GM23338 (cell line): Measurements from ENCODE around the gene CPEB3. TPM values are rescaled to one million over a fixed set of nuclear protein-coding genes. Genes with fewer than 3 reads are reported as not detected.

Experiments
- ATAC-seq: fragments of 200-7000 bp; cut with Tn5 transposase; 3 replicates; pipeline ENCODE4 v1.9.1; 2020
- DNase-seq: peaks from one replicate; pipeline ENCODE4 v3.0.0-alpha.2; 2015; ENCODE audit warnings: low spot score
- H2AFZ ChIP-seq: fragments of 200-600 bp; sonication (generic); 2 replicates; pipeline ENCODE4 v1.8.0; 2016; ENCODE audit warnings: antibody characterized with exemption, mild to moderate bottlenecking, moderate library complexity
- H3F3A ChIP-seq: fragments of 200-600 bp; sonication (generic); replicated peaks from 2 replicates; pipeline ENCODE4 v1.8.0; 2017; ENCODE audit warnings: antibody characterized with exemption, mixed run types, low read depth
- H3K27ac ChIP-seq: fragments of 200-600 bp; sonication (generic); 2 replicates; pipeline ENCODE4 v1.6.1; 2016; ENCODE audit warnings: low read depth
- H3K27me3 ChIP-seq: fragments of 200-600 bp; sonication (generic); 2 replicates; pipeline ENCODE4 v1.8.0; 2016; ENCODE audit warnings: mild to moderate bottlenecking, mixed run types, moderate library complexity; ENCODE audit not compliant: insufficient read depth
- H3K36me3 ChIP-seq: fragments of 200-600 bp; sonication (generic); 2 replicates; pipeline ENCODE4 v1.8.0; 2016; ENCODE audit warnings: mild to moderate bottlenecking; ENCODE audit not compliant: insufficient read depth
- H3K4me1 ChIP-seq: fragments of 200-600 bp; sonication (generic); 2 replicates; pipeline ENCODE4 v1.8.0; 2016; ENCODE audit warnings: mild to moderate bottlenecking, moderate library complexity; ENCODE audit not compliant: insufficient read depth
- H3K4me2 ChIP-seq: fragments of 200-600 bp; sonication (generic); 2 replicates; pipeline ENCODE4 v1.7.1; 2017; ENCODE audit warnings: mixed run types
- H3K4me3 ChIP-seq: fragments of 200-600 bp; sonication (generic); 2 replicates; pipeline ENCODE4 v1.6.1; 2016; ENCODE audit warnings: mixed run types
- H3K79me2 ChIP-seq: fragments of 200-600 bp; sonication (generic); replicated peaks from 2 replicates; pipeline ENCODE4 v1.8.0; 2017; ENCODE audit warnings: mild to moderate bottlenecking; ENCODE audit not compliant: insufficient read depth
- H3K9me2 ChIP-seq: fragments of 200-600 bp; sonication (generic); 2 replicates; pipeline ENCODE4 v1.8.0; 2017; ENCODE audit not compliant: insufficient read depth
- H4K20me1 ChIP-seq: fragments of 200-600 bp; sonication (generic); replicated peaks from 2 replicates; pipeline ENCODE4 v1.8.0; 2017; ENCODE audit warnings: mild to moderate bottlenecking; ENCODE audit not compliant: insufficient read depth
- H3K27ac Mint-ChIP-seq: 2 replicates; pipeline ENCODE4 v1.8.0; 2020; ENCODE audit warnings: inconsistent platforms, mild to moderate bottlenecking, moderate library complexity, mixed read lengths
- H3K27me3 Mint-ChIP-seq: 3 replicates; pipeline ENCODE4 v1.8.0; 2022; ENCODE audit warnings: low read depth, mild to moderate bottlenecking, moderate library complexity, mixed read lengths, inconsistent platforms; ENCODE audit not compliant: insufficient read depth, poor library complexity
- H3K36me3 Mint-ChIP-seq: 3 replicates; pipeline ENCODE4 v1.8.0; 2021; ENCODE audit warnings: low read depth, mild to moderate bottlenecking, inconsistent platforms, moderate library complexity, mixed read lengths
- H3K4me1 Mint-ChIP-seq: 3 replicates; pipeline ENCODE4 v1.8.0; 2020; ENCODE audit warnings: mild to moderate bottlenecking, inconsistent platforms, mixed read lengths
- H3K4me3 Mint-ChIP-seq: 3 replicates; pipeline ENCODE4 v1.8.0; 2021; ENCODE audit warnings: moderate library complexity, mild to moderate bottlenecking, inconsistent platforms, mixed read lengths
- H3K9me3 Mint-ChIP-seq: 3 replicates; pipeline ENCODE4 v1.8.0; 2020; ENCODE audit warnings: moderate library complexity, mild to moderate bottlenecking, inconsistent platforms, mixed read lengths
- CREB1 ChIP-seq: fragments of 250-450 bp; sonication (Bioruptor Pico); IDR thresholded peaks from 2 replicates; pipeline ENCODE4 v1.5.0; 2020; ENCODE audit warnings: low read depth, mild to moderate bottlenecking, moderate library complexity
- JUNB ChIP-seq: IDR thresholded peaks from one replicate; pipeline ENCODE4 v1.6.1; 2016; ENCODE audit warnings: antibody characterized with exemption; ENCODE audit not compliant: unreplicated experiment
- NANOG ChIP-seq: IDR thresholded peaks from 2 replicates; pipeline ENCODE4 v1.6.1; 2016; ENCODE audit warnings: antibody characterized with exemption, borderline replicate concordance
- STAT1 ChIP-seq: IDR thresholded peaks from one replicate; pipeline ENCODE4 v1.6.1; 2016; ENCODE audit warnings: antibody characterized with exemption; ENCODE audit not compliant: unreplicated experiment
- polyA plus RNA-seq: library from polyadenylated mRNA; unstranded; fragments of >200 nt; fragmentation: Nextera tagmentation; extraction: Ambion mirVana; gene quantifications from 2 replicates; pipeline ENCODE4 v1.2.1, GENCODE V29; 2016
- total RNA-seq: library from RNA; depleted of rRNA; stranded (reverse); fragments of >200 nt; shearing (Covaris generic); gene quantifications from 2 replicates; pipeline ENCODE4 v1.2.3, GENCODE V29; 2014
- TF ChIP-seq, protein P1 (sequence below), 2 experiments: fragments of 200-600 bp in 1 of 2; sonication (generic) in 1 of 2; conservative IDR thresholded peaks; 2 replicates each; pipeline versions ENCODE4 v1.5.1 to v1.6.1; 2016 to 2017; ENCODE audit warnings: antibody characterized with exemption in 2 of 2, low read depth in 2 of 2, mild to moderate bottlenecking in 2 of 2, moderate library complexity in 1 of 2
- TF ChIP-seq, protein P2 (sequence below): fragments of 250-450 bp; sonication (Bioruptor Pico); IDR thresholded peaks from 2 replicates; pipeline ENCODE4 v1.5.0; 2020; ENCODE audit warnings: mild to moderate bottlenecking, moderate library complexity
- TF ChIP-seq, protein P3 (sequence below): IDR thresholded peaks from 2 replicates; pipeline ENCODE4 v1.6.1; 2016; ENCODE audit warnings: antibody characterized with exemption

The CPEB3 gene
- total and polyA plus RNA-seq, 2 experiments from 2014 or later = 0.74 to 1.9 TPM

DNA sequence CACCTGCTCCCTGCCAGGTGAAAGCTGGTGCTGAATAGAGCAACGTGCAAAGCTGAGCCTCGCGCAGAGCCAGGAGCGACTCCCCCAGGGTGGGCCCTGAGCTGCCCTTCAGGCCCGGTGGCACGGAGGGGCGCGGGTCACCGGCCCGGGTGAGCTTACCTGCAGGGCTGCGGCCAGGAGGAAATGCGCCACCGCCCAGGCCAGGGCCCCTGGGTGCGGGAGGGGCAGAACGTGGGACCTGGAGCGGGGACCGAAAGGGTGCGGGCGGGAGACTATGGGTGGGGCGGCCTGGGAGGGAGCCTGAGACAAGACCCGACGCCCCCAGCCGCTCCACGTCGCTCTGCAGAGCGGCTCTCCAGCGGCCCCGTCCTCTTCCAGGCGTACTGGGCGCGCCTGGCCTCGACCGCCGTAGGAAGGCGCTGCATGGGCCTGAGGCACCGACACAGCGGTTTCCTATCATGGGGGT, 245.2 kb downstream of the CPEB3 start:
- TF ChIP-seq, protein P1, sequence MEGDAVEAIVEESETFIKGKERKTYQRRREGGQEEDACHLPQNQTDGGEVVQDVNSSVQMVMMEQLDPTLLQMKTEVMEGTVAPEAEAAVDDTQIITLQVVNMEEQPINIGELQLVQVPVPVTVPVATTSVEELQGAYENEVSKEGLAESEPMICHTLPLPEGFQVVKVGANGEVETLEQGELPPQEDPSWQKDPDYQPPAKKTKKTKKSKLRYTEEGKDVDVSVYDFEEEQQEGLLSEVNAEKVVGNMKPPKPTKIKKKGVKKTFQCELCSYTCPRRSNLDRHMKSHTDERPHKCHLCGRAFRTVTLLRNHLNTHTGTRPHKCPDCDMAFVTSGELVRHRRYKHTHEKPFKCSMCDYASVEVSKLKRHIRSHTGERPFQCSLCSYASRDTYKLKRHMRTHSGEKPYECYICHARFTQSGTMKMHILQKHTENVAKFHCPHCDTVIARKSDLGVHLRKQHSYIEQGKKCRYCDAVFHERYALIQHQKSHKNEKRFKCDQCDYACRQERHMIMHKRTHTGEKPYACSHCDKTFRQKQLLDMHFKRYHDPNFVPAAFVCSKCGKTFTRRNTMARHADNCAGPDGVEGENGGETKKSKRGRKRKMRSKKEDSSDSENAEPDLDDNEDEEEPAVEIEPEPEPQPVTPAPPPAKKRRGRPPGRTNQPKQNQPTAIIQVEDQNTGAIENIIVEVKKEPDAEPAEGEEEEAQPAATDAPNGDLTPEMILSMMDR (conservative IDR thresholded peaks at IDR 0.05; ENCODE audit: low read depth in 2 of 2) = 0 out of 4 replicates have a peak, but pooled peaks of 1 of the 2 experiments have one; percentile 6
- no peak for TF ChIP-seq CREB1 (CRISPR knock-in tag)
- no peak overlapping the region for H3K27ac Mint-ChIP-seq
- DNase-seq (peak; percentile 79), ATAC-seq (peak; percentile 93)
- H3K27ac ChIP-seq = no peak overlapping the region
- no peaks in the 10 kb centered on the region; the same call in 1 of the 2 replicates for H4K20me1 ChIP-seq
- peak overlapping the region; percentile 63; the same call in 2 of the 3 replicates for H3K4me3 Mint-ChIP-seq
- no peaks in the 10 kb centered on the region for H3F3A ChIP-seq
- peaks cover 8% of the 10 kb centered on the region for H3K27me3 Mint-ChIP-seq
- no peaks in the 10 kb centered on the region for H3K79me2 ChIP-seq
- H3K4me2 ChIP-seq = peak overlapping the region; percentile 83
- peak overlapping the region; percentile 61 for H3K4me3 ChIP-seq
- H3K36me3 Mint-ChIP-seq = no peaks in the 10 kb centered on the region
- H3K4me1 ChIP-seq = peaks cover 18% of the 10 kb centered on the region; the same call in 1 of the 2 replicates
- H3K4me1 Mint-ChIP-seq = peaks cover 22% of the 10 kb centered on the region
- H3K36me3 ChIP-seq = no peaks in the 10 kb centered on the region
- H3K9me2 ChIP-seq = no peaks in the 10 kb centered on the region
- peaks cover 16% of the 10 kb centered on the region; the same call in 1 of the 2 replicates for H3K27me3 ChIP-seq
- peak overlapping the region; percentile 95 for H2AFZ ChIP-seq
- no peaks in the 10 kb centered on the region; the same call in 2 of the 3 replicates for H3K9me3 Mint-ChIP-seq

DNA sequence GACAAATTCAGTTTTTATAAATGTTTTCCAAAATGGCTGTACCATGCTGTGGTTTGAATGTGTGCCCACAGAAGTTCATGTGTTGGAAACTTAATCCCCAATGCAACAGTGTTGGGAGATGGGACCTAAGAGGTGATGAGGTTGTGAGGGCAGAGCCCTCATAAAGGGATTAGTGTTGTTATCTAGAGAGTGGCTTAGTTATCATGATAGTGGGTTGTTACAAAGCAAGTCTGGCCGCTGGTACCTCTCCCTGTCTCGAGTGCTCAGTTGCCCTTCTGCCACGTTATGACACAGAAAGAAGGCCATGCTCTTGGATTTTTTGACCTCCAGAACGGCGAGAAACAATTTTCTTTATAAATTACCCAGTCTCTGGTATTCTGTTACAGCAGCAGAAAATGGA, 248.3 kb downstream of the CPEB3 start:
- no peaks in the 10 kb centered on the region for H3K36me3 ChIP-seq
- Mint-ChIP-seq H3K4me1 (peaks cover 29% of the 10 kb centered on the region), H3K36me3 (no peaks in the 10 kb centered on the region), H3K4me3 (no peak overlapping the region), H3K9me3 (no peaks in the 10 kb centered on the region), H3K27ac (no peak overlapping the region), H3K27me3 (peaks cover 8% of the 10 kb centered on the region)
- H3K4me3 ChIP-seq = no peak overlapping the region
- H3K4me1 ChIP-seq = peaks cover 21% of the 10 kb centered on the region; the same call in 1 of the 2 replicates
- TF ChIP-seq STAT1 (no peak), JUNB (no peak), NANOG (no peak)
- TF ChIP-seq, protein P1 (conservative IDR thresholded peaks at IDR 0.05; ENCODE audit: low read depth in 2 of 2) = no peak
- TF ChIP-seq, protein P2, sequence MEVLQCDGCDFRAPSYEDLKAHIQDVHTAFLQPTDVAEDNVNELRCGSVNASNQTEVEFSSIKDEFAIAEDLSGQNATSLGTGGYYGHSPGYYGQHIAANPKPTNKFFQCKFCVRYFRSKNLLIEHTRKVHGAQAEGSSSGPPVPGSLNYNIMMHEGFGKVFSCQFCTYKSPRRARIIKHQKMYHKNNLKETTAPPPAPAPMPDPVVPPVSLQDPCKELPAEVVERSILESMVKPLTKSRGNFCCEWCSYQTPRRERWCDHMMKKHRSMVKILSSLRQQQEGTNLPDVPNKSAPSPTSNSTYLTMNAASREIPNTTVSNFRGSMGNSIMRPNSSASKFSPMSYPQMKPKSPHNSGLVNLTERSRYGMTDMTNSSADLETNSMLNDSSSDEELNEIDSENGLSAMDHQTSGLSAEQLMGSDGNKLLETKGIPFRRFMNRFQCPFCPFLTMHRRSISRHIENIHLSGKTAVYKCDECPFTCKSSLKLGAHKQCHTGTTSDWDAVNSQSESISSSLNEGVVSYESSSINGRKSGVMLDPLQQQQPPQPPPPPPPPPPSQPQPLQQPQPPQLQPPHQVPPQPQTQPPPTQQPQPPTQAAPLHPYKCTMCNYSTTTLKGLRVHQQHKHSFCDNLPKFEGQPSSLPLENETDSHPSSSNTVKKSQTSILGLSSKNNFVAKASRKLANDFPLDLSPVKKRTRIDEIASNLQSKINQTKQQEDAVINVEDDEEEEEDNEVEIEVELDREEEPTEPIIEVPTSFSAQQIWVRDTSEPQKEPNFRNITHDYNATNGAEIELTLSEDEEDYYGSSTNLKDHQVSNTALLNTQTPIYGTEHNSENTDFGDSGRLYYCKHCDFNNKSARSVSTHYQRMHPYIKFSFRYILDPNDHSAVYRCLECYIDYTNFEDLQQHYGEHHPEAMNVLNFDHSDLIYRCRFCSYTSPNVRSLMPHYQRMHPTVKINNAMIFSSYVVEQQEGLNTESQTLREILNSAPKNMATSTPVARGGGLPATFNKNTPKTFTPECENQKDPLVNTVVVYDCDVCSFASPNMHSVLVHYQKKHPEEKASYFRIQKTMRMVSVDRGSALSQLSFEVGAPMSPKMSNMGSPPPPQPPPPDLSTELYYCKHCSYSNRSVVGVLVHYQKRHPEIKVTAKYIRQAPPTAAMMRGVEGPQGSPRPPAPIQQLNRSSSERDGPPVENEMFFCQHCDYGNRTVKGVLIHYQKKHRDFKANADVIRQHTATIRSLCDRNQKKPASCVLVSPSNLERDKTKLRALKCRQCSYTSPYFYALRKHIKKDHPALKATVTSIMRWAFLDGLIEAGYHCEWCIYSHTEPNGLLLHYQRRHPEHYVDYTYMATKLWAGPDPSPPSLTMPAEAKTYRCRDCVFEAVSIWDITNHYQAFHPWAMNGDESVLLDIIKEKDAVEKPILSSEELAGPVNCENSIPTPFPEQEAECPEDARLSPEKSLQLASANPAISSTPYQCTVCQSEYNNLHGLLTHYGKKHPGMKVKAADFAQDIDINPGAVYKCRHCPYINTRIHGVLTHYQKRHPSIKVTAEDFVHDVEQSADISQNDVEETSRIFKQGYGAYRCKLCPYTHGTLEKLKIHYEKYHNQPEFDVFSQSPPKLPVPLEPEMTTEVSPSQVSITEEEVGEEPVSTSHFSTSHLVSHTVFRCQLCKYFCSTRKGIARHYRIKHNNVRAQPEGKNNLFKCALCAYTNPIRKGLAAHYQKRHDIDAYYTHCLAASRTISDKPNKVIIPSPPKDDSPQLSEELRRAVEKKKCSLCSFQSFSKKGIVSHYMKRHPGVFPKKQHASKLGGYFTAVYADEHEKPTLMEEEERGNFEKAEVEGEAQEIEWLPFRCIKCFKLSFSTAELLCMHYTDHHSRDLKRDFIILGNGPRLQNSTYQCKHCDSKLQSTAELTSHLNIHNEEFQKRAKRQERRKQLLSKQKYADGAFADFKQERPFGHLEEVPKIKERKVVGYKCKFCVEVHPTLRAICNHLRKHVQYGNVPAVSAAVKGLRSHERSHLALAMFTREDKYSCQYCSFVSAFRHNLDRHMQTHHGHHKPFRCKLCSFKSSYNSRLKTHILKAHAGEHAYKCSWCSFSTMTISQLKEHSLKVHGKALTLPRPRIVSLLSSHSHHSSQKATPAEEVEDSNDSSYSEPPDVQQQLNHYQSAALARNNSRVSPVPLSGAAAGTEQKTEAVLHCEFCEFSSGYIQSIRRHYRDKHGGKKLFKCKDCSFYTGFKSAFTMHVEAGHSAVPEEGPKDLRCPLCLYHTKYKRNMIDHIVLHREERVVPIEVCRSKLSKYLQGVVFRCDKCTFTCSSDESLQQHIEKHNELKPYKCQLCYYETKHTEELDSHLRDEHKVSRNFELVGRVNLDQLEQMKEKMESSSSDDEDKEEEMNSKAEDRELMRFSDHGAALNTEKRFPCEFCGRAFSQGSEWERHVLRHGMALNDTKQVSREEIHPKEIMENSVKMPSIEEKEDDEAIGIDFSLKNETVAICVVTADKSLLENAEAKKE (CRISPR knock-in tag) = no peak
- TF ChIP-seq, protein P3, sequence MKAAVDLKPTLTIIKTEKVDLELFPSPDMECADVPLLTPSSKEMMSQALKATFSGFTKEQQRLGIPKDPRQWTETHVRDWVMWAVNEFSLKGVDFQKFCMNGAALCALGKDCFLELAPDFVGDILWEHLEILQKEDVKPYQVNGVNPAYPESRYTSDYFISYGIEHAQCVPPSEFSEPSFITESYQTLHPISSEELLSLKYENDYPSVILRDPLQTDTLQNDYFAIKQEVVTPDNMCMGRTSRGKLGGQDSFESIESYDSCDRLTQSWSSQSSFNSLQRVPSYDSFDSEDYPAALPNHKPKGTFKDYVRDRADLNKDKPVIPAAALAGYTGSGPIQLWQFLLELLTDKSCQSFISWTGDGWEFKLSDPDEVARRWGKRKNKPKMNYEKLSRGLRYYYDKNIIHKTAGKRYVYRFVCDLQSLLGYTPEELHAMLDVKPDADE = no peak
- H3F3A ChIP-seq = no peaks in the 10 kb centered on the region
- peaks cover 16% of the 10 kb centered on the region; the same call in 1 of the 2 replicates for H3K27me3 ChIP-seq
- no peak overlapping the region for H2AFZ ChIP-seq
- no peaks in the 10 kb centered on the region for H3K79me2 ChIP-seq
- no peak overlapping the region for H3K27ac ChIP-seq
- no peaks in the 10 kb centered on the region for H3K9me2 ChIP-seq
- ATAC-seq = peak; percentile 44
- H3K4me2 ChIP-seq = no peak overlapping the region
- no peaks in the 10 kb centered on the region for H4K20me1 ChIP-seq
- peak; percentile 56 for DNase-seq
